Measurements from ENCODE around the gene TPMT.

DNA sequence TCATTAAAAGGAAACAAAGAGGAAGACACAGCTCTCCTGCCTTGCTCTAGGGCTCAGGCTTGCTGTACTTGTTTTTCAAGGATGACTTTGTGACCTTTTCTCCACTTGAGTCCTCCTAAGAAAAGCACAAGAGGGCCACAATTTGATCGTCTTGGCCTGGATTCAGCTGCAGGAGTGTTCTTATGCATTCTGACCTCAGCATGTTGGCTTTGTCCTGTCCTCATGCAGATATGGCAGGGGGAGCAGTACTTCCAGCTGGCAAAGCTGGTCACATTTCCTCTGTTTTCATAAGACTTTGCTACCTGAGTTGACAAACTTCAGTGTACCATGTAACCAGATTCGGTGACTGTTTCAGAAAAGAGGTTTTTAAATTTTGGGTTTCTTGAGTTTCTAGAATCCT, 31.2 kb upstream of the TPMT start:
- TF ChIP-seq, protein P1, sequence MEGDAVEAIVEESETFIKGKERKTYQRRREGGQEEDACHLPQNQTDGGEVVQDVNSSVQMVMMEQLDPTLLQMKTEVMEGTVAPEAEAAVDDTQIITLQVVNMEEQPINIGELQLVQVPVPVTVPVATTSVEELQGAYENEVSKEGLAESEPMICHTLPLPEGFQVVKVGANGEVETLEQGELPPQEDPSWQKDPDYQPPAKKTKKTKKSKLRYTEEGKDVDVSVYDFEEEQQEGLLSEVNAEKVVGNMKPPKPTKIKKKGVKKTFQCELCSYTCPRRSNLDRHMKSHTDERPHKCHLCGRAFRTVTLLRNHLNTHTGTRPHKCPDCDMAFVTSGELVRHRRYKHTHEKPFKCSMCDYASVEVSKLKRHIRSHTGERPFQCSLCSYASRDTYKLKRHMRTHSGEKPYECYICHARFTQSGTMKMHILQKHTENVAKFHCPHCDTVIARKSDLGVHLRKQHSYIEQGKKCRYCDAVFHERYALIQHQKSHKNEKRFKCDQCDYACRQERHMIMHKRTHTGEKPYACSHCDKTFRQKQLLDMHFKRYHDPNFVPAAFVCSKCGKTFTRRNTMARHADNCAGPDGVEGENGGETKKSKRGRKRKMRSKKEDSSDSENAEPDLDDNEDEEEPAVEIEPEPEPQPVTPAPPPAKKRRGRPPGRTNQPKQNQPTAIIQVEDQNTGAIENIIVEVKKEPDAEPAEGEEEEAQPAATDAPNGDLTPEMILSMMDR (IDR thresholded peaks at IDR 0.05 in 8 of 11, conservative IDR thresholded peaks at IDR 0.05 in 3 of 11): no peak
- TF ChIP-seq POLR2A (IDR thresholded peaks at IDR 0.05): no peak
